Measurements from ENCODE around the gene HMBS. TPM values are rescaled to one million over a fixed set of nuclear protein-coding genes. Genes with fewer than 3 reads are reported as not detected.

The HMBS gene
- total and polyA plus RNA-seq, 2 of the 8 experiments (the other 6 are each of a cell fraction or from before 2014, with no cell fraction given), result 69.3 to 109 TPM

- TF ChIP-seq POLR2AphosphoS5 (IDR thresholded peaks at IDR 0.05; ENCODE audit: low read depth, low read length) (peak; percentile 100), CTBP2 (IDR thresholded peaks at IDR 0.05; ENCODE audit: borderline replicate concordance, insufficient read depth, insufficient read length, low read length) (no peak), SP2 (IDR thresholded peaks at IDR 0.05; ENCODE audit: low read length) (peak; percentile 25; the same call in 1 of the 2 replicates), CBX5 (IDR thresholded peaks at IDR 0.05; ENCODE audit: low read depth, low read length) (no peak)
Observed at GRCh38 chr11:119095066-119095880, 10.6 kb downstream of the HMBS start (continued).
